Stimulated activated CD8-positive, alpha-beta memory T cell treated with anti-CD3 and anti-CD28 coated beads, Interleukin-12 subunit alpha, Interleukin-12 subunit beta, amount 100 ng/mL, for 24 hours (primary cell): Measurements from ENCODE around the gene PSMC3.

Experiments
- DNase-seq: peaks from one replicate; pipeline ENCODE4 v3.0.0-alpha.2; 2020; ENCODE audit errors: extremely low read depth

The PSMC3 gene

GRCh38 chr11:47443028-47443700, 16.9 kb upstream of the PSMC3 start:
- DNase-seq: no peak

- no peak for DNase-seq
Observed at GRCh38 chr11:47442514-47442913, 16.3 kb upstream of the PSMC3 start.

- no peak for DNase-seq
Observed at GRCh38 chr11:47441421-47441820, 15.2 kb upstream of the PSMC3 start.

- DNase-seq: no peak
Observed at GRCh38 chr11:47440054-47440476, 13.8 kb upstream of the PSMC3 start.

- DNase-seq: no peak
Observed at GRCh38 chr11:47438721-47439120, 12.5 kb upstream of the PSMC3 start.

- no peak for DNase-seq
Observed at GRCh38 chr11:47437746-47438418, 11.6 kb upstream of the PSMC3 start.

GRCh38 chr11:47437218-47437745, 11.0 kb upstream of the PSMC3 start:
- DNase-seq: no peak

GRCh38 chr11:47436726-47437125, 10.5 kb upstream of the PSMC3 start:
- DNase-seq: no peak

GRCh38 chr11:47435687-47436086, 9.4 kb upstream of the PSMC3 start:
- DNase-seq: no peak

- no peak for DNase-seq
Observed at GRCh38 chr11:47434011-47434786, 8.0 kb upstream of the PSMC3 start.

- DNase-seq: no peak
Observed at GRCh38 chr11:47433157-47433556, 6.9 kb upstream of the PSMC3 start.

- DNase-seq: no peak
Observed at GRCh38 chr11:47431356-47432083, 5.3 kb upstream of the PSMC3 start.

GRCh38 chr11:47430524-47430923, 4.3 kb upstream of the PSMC3 start:
- DNase-seq: no peak

- no peak for DNase-seq
Observed at GRCh38 chr11:47425611-47426010, 628 bp downstream of the PSMC3 start.

GRCh38 chr11:47418454-47419259, 7.6 kb downstream of the PSMC3 start:
- no peak for DNase-seq

- no peak for DNase-seq
Observed at GRCh38 chr11:47417712-47418111, 8.5 kb downstream of the PSMC3 start.

- DNase-seq: no peak
Observed at GRCh38 chr11:47415949-47416472, 10.2 kb downstream of the PSMC3 start.

GRCh38 chr11:47415091-47415854, 11.0 kb downstream of the PSMC3 start:
- DNase-seq: no peak

- DNase-seq: no peak
Observed at GRCh38 chr11:47414685-47415070, 11.6 kb downstream of the PSMC3 start.
